Stimulated activated CD8-positive, alpha-beta memory T cell treated with anti-CD3 and anti-CD28 coated beads, Interleukin-12 subunit alpha, Interleukin-12 subunit beta, amount 100 ng/mL, for 24 hours (primary cell): ENCODE data around the gene S1PR1.

Experiments
- DNase-seq: peaks from one replicate; pipeline ENCODE4 v3.0.0-alpha.2; 2020; ENCODE audit errors: extremely low read depth

The S1PR1 gene

DNA sequence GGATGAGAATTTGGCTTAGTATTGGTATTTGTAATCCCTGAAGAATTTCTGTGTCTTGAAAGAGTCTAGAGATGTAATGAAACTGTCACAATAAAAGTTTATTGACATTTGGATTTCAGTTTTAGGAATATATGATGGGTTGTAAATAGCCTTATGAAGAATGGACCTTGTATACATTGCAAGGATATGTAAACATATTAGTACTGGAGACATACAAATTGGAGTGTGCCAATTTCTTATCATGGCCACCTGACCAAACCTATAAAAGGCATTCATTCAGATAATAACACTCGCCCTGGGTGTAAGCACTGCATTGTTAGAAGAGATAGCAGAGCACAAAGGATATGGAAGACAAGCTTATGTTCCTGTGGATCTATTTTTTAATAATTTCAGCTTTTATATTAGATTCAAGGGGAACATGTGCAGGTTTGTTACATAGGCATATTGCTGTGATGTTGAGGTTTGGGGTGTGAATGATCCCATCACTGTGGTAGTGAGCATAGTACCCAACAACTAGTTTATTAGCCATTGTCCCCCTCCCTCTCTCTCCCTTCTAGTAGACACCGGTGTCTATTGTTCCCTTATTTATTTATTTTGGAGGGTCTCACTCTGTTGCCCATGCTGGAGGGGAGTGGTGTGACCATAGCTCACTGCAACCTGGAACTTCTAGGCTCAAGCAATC lies 8.6 kb downstream of the S1PR1 start:
- no peak for DNase-seq

DNA sequence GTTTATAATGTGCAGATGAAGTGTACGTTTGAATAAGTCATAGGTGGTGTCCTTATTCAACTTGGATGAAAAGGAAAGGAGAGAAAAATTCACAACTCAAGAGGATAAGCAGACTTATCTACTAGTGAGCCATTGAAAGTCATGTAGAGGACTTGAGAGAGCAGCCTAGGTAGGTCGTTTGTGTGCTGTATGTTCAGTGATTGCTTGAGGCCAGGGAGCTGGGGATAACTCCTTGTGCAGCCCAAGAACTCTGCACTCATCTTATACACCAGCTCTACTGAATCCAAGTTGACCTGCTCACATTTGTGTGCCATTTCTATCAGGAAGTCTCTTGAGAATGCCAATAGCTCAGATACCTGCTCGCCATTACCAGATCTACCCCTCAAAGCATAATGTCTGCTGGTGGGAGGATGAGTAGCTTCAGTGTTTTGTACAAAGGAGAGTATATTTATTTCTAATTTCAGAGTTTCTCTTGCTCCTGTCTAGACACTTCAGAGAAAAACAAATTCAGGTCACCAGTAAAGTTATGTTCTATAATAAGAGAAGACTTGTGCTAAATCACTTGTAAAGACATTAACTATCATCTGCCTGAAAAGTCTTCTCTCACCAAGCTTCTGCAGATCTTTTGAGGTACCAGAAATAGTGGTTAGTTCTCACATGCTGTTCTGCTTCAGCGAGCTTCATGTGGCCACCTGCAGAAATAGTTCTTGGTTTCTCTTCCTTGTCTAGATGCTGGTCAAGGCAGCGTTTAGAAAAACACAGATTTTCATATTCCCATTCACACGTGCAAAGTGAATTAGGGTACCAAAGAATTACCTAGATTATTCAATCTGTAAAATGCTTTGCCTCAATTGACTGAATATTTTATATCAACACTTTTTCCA lies 10.8 kb downstream of the S1PR1 start:
- DNase-seq: no peak

DNA sequence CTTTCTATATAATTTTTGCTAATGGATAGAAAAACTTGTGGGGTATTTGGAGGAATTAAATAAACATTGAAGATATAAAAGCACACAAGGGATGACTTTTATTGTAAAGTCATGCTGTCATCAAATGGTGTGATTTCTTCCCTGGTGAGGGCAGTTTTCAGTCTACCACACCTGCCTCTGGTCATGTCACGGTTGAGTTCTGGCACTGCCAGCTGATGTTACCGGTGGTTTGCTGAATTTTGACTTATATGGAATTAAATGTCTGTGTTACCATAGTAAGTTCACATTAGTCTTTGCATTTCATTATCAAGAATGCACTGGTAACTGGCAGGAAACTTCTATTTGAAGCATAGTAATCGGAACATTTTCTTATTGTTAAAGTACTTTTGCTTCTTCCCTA lies 13.4 kb downstream of the S1PR1 start:
- no peak for DNase-seq

DNA sequence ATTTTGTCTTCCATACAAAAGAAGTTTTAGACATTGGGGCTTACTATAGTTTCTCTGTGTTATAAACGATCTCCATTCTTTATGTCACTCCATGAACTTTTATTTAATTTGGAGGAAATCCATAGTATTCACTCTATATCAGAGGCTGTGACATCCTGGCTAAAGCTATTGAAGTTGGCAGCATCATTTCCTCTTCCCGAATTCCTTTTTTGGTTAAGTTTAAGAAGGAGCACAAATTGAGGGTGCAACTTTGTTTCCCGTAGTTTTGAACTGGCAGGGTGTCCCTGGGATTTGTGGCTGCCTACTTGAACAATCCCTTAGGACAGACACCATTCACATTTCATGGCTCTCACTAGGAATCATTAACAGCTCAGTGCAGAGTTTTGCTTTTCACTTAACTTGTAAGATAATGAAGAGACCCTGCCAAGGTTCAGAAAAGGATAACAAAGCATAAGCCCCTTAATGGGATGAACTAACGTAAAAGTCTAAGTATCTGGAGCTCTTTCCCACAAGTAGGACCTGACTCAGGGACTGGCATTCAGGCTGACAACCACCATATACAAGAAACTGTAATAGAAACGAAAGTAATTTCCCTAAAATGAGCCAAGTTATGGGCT lies 13.9 kb downstream of the S1PR1 start:
- DNase-seq: no peak

DNA sequence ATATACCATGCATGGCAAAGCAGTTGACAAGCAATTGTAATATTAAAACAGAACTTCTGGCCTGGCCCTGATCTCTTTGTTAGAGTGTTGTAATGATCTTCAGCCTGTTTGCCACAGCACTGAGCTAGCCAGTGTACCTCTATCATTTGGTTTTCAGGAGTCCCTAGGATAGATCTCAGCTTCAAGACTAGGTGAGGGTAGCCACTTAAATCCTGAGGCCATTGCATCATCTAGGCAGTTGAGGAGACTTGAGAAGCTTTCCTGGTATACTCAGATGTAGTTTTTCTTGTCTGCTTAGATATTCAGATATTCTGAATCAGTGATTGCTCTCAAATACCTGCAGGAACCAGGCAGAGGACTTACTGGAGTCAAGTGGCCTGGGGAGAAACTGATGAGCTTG lies 14.7 kb downstream of the S1PR1 start:
- no peak for DNase-seq

DNA sequence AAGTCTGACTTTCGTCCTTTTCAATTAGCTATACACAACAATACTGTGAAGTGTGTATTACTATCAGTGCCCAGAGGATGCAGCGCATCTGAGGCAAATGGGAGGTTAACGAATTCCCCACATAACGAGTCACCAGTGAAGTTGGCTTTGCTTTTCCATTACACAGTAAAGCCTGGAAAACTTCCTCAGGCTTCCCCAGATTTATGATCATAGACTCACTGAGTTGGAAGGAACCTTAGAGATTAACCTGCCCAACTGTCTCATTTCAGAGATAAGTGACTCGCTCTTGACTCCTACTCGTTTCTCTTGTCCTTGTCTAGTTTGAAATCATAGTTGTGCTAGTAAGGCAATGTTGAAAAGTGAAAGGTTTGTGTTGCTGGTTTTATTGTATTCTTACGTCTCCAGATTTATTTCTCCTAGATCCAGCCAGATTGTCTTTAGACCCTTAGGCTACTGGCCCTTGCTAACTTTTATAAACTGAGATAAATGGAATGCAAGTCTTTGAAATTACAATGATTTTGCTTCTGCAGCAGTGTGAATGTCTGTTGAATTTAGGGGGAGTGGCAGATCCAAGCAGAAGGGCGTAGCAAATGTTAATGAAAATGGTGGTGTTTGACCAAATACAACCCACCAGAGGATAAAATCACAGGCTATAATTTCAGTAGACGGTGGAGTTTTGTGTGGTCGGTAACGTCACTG lies 17.3 kb downstream of the S1PR1 start:
- DNase-seq: no peak

DNA sequence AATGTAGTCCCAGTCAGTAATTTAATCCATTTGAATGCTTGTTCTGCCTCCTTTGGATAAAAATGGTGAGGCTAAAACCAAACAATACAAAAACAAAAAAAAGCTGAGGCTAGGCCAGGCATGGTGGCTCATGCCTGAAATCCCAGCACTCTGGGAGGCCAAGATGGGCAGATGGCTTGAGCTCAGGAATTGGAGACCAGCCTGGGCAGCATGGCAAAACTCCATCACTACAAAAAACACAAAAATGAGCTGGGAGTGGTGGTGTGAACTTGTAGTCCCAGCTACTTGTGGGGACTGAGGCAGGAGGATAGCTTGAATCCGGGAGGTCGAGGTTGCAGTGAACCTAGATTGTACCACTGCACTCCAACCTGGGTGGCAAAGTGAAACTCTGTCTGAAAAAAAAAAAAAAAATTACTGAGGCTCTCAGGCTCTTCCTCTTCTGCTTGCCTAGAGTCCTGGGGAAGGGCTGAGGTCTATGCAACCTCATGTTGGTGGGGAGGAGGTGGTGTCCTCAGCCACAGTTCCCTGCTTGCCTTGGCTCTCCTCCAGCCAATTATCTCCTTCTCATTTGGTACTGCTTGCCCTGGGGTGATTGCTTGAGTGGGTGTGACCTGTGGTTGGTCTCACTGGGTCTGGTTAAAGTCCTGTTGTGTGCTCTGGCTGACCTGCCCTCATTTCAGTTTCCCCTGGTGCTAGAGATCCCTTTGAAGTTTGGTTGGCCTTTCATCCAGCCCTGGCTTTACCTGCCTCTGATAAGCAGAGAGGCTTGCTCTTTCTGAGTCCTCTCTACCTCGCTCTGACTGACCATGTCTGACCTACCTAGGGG lies 20.9 kb downstream of the S1PR1 start:
- DNase-seq: no peak

DNA sequence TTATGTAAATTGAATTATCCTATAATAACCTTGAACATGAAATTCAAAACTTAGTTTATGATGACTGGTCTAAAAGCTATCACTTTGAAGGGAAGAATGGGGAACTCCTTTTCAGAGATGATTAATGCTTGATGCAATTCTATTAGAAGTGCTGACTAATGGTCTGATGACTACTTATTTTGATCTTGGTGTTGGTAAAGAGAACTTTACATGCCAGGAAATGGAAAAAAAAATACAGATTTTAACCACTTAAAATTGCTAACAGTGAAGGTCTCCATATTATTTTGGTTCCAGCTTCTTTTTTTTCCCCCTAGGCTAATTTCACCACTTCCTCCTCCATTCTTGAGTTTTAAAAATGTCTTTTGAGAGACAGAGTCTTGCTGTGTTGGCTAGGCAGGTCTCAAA lies 22.9 kb downstream of the S1PR1 start:
- no peak for DNase-seq

DNA sequence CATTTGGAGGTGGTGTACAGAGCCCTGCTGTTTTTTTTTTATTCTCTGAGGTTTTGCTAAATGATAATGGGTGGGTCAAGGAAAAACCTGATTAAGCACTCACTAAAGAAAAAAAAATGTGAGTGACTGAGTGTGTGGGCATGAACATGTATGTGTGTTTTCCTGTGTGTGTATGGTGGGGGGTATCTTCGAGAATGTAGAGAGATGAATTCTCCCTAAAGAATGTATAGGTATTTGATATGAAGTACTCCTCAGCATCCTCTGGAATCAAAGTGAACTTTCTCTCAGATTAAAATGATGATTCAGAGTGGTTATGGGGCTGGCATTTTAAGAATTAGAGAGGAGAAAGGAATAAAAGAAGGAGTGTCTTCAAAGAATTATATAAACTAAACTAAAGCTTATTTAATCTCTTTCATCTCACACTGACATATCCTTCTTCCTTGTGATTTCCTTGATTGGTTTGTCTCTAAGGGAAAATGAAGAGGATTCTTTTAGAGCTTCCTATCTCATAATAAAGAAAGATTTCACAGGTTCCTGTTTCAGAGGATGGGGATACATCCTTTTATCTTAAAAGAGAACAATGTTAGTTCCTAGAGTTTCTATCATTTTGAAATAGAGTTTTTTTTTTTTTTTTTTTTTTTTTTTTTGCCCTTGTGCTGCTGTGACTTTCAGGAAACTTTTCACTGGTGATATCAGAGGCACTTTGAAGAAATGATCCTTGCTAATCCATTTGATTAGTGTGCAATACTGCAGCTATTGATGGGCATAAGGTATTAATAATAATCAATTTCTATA lies 23.9 kb downstream of the S1PR1 start:
- DNase-seq: no peak

DNA sequence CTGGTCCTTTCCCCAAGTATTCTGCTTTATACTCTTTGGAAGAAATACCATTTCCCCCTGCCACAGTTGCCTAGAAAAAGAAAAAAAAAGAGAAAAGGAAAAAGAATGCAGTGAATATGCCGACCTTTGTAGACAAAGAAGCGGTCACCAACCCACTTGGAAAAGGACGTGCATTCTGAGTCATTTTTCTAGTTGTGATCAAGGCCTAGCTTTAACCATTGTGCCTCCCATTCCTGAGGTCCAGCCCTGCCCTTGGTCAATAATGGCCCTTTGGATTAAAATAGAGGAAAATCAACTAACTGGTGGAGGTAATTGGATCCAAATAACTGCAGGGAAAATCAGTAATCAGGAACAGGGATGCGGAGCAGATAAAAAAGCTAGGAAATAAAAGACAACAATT lies 24.8 kb downstream of the S1PR1 start:
- no peak for DNase-seq

DNA sequence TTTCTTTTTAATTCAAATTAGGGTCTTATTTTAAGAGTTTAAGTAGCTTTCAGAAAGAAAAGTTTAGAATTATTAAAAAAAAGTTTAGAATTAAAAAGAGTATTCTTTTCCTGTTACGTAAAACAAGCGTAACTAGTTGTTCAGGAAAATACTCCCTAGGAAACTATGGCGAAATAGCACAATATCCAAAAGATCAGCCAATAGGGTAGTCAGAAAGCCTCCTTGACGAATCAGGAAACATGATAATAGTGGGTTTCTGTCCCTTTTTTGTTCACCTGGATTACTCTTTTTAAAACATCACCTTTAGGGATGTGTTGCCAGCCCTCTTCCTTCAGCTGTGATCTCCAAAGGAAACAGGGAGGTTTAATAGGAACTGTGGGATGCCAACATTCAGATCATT lies 25.2 kb downstream of the S1PR1 start:
- no peak for DNase-seq

DNA sequence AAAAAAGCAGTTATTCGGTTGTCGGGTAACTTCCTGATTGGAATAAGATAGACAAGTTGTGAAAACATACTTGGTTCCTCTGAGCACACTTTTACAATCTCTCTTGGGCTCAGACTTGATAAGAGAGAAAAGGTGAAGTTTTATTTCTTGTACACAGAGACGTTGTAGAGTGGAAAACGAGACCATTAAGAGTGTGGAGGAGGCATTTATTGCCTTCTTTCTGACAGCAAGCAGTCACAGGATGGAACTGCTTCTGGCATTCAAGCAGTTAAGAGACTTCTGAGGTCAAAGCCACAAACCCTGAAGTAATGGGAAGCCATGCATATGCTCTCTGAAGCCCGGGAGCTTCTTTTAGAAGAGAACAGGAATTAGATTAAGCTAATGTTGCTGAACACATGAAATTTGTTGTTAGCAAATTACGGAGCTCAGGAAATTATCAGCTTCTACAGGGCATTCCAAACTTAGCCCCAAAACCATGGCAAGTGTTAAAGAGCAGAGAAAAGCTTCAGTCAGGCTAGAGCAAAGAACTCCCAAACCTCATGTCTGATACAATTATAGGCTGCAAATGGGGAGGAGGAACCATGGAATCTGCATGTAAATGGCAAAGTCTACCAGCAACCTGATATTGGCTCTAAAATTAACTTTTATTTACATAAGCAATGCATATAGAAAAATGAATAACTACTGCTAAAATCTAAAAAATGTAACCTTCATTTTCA lies 26.0 kb downstream of the S1PR1 start:
- DNase-seq: no peak

DNA sequence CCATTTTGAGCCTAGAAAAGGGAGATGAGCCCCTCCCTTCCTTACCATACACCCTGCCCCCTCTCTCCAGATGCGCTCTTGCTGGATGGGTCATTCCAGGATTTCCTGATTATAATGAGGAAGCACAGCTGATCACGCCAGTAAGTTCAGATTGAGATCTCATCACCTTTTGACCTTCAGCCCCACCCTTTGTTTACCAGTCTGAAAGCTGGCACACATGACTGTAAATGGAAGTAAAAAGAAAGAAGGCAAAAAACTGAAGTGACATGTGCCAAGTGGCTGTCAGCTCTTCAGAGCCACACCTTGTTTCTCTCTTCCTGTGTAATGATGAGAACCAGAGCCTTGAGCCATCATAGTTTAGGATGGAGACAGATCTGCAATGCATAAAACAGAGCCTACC lies 27.9 kb downstream of the S1PR1 start:
- no peak for DNase-seq

DNA sequence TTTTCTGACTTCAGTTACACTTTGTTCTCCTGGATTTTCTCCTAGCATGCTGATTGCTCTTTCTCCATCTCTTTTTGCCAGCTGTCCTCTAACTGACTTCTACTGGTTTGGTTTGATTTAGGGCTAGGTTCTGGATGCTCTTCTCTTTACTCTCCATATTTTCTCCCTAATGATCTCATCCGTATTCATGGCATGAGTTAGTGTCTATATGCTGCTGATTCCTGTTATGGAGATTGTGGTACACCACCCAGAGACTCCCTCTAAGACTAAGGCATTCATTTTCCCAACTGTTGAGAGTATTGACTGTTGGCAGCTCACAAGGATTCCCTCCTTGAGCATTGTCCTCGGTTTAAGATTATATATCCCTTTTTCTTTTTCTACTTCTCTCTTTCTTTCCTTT lies 28.9 kb downstream of the S1PR1 start:
- no peak for DNase-seq

DNA sequence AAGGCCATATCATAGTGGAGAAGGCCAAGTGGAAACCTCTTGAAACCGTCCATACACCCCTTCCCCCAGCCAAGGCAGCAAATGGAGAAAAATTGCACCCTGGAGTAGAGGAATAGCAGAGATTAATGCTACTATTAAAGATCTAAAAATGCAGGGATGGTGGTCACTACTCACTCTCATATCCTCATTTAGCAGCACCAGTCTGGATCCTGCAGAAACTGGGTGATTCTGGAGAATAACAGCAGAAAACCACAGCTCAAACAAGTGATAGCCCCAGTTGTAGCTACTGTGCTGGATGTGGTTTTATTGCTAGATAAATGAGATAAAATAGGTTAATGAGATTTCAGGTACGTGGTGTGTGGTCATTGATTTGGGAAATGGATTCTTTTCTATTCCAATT lies 30.3 kb downstream of the S1PR1 start:
- DNase-seq: no peak

DNA sequence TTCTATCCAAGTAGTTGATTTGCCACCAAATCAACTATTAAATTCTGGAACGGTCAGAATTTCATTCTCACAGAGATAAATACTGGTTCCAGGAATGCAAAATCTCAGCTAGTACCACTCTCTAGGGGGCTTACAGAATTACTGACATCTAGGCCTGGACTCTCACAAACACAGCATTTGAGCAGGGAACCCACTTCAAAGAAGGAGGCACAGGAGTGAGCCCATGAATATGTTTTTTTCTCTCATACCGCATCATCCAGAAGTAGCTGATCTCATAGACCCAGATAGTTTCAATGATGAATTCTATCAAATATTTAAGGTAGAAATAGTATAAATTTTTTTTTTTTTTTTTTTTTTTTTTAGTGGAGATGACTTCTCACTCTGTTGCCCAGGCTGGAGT lies 32.1 kb downstream of the S1PR1 start:
- no peak for DNase-seq

DNA sequence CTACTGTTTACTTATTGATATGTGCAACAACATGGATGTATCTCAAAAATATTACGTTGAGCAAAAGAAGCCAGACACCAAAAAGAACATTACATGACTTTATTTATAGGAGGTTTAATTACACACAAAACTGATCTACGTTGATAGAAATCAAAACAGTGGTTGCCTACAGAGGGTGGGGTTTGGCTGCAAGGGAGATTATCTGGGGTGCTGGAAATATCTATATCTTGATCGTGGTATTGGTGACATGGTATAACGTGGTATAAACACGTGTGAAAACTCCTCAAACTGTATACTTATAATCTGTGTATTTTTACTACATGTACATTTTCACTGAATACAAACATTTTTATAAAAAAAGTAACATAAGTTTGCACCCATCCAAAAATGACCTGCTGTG lies 38.9 kb downstream of the S1PR1 start:
- DNase-seq: no peak

DNA sequence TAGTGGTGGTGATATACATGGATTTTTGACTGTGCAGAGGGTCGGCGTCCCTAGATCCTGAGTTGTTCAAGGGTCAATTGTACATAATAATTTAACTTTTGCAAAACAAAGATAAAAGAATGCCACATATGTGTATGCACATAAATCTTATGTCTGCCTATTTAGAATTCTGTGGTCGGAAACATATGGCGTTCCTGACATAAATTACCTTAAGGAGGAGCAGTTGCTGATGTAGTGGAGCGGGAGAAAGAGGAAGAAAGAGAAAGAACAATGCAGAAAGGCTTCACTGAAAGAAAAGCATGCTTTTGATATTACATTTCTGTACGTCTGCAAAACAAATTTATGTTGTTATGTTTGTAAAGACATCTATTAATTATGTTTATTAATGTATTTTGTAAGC lies 40.0 kb downstream of the S1PR1 start:
- no peak for DNase-seq

DNA sequence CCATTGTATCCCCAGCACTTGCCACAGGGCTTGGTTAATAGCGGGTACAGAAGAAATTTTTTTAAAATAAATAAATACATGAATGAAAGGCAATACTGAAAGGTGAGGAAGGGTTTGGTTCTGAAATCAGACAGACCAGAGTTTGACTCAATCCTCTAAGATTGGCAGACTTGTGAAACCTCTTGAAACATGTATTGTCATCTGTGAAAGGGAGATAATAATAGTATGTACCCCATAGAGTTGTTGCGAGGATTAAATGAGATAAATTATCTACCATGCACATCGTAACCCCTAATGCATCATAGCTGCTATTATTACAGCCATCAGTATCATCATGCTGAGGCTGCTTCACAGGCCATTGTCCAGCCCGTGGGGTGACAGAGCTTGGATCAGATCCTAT lies 41.4 kb downstream of the S1PR1 start:
- DNase-seq: no peak

DNA sequence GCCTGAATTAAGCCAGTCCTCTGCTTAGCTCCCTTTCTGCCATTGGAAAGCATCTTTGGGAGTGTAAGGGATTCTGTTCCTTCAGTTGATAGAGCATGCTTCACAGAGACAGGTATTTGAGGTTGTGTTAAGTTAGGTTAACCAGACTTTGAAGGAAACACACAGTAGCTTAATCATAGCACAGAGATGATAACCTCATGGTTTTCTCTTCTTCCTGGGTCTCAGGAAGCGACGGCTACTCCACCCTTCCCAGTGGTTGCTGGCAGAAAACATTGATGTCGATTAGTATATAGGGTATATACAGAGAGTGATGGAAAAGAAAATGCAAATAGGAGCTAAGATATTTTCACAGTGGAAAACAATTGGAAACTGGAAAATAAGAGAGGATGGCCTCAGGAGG lies 42.0 kb downstream of the S1PR1 start:
- no peak for DNase-seq
